Hepatocyte (in vitro differentiated cells): ENCODE measurements around the gene GCDH. TPM values are rescaled to one million over a fixed set of nuclear protein-coding genes. Genes with fewer than 3 reads are reported as not detected.

Experiments used
- DNase-seq: peaks from one replicate; pipeline ENCODE4 v3.0.0-alpha.2; 2016; ENCODE audit warnings: low spot score
- H2AFZ ChIP-seq: fragments of 200-600 bp; sonication (generic); 2 replicates; pipeline ENCODE4 v1.6.0; 2016; ENCODE audit warnings: antibody characterized with exemption, mild to moderate bottlenecking
- H3K27ac ChIP-seq: fragments of 200-600 bp; sonication (generic); 2 replicates; pipeline ENCODE4 v1.5.1; 2016; ENCODE audit warnings: mild to moderate bottlenecking
- H3K27me3 ChIP-seq: fragments of 200-600 bp; sonication (generic); 2 replicates; pipeline ENCODE4 v1.6.1; 2016
- H3K36me3 ChIP-seq: fragments of 200-600 bp; sonication (generic); replicated peaks from 2 replicates; pipeline ENCODE4 v1.5.1; 2016; ENCODE audit warnings: low read depth; ENCODE audit not compliant: insufficient read depth
- H3K4me1 ChIP-seq: fragments of 200-600 bp; sonication (generic); 2 replicates; pipeline ENCODE4 v1.5.1; 2016; ENCODE audit warnings: mild to moderate bottlenecking, moderate library complexity; ENCODE audit not compliant: insufficient read depth
- H3K4me2 ChIP-seq: fragments of 200-600 bp; sonication (generic); 2 replicates; pipeline ENCODE4 v1.6.0; 2016
- H3K4me3 ChIP-seq: fragments of 200-600 bp; sonication (generic); 2 replicates; pipeline ENCODE4 v1.5.1; 2016; ENCODE audit warnings: mild to moderate bottlenecking
- H3K79me2 ChIP-seq: fragments of 200-600 bp; sonication (generic); 2 replicates; pipeline ENCODE4 v1.6.0; 2017; ENCODE audit warnings: mild to moderate bottlenecking
- H3K9me2 ChIP-seq: fragments of 200-600 bp; sonication (generic); replicated peaks from 2 replicates; pipeline ENCODE4 v1.6.0; 2017; ENCODE audit warnings: mild to moderate bottlenecking; ENCODE audit not compliant: insufficient read depth
- H3K9me3 ChIP-seq: fragments of 200-600 bp; sonication (generic); 2 replicates; pipeline ENCODE4 v1.5.1; 2016; ENCODE audit warnings: low read depth, mild to moderate bottlenecking
- H4K20me1 ChIP-seq: fragments of 200-600 bp; sonication (generic); 2 replicates; pipeline ENCODE4 v1.6.0; 2016; ENCODE audit warnings: mild to moderate bottlenecking; ENCODE audit not compliant: insufficient read depth, poor library complexity, severe bottlenecking
- CTCF ChIP-seq: fragments of 200-600 bp; sonication (generic); IDR thresholded peaks from 2 replicates; pipeline ENCODE4 v1.5.1; 2016; ENCODE audit warnings: antibody characterized with exemption, mild to moderate bottlenecking; ENCODE audit not compliant: poor library complexity
- EZH2 ChIP-seq: fragments of 200-600 bp; sonication (generic); IDR thresholded peaks from 2 replicates; pipeline ENCODE4 v1.6.1; 2016; ENCODE audit warnings: antibody characterized with exemption, mild to moderate bottlenecking, borderline replicate concordance
- EZH2phosphoT487 ChIP-seq: fragments of 200-600 bp; sonication (generic); IDR thresholded peaks from one replicate; pipeline ENCODE4 v1.6.1; 2018; ENCODE audit warnings: antibody characterized with exemption, mild to moderate bottlenecking, low read depth, moderate library complexity; ENCODE audit not compliant: unreplicated experiment, severe bottlenecking
- whole genome bisulfite sequencing: methylation state at CpG from one replicate; pipeline ENCODE4 v1.1.6; 2016; ENCODE audit warnings: low lambda C conversion rate; ENCODE audit errors: missing lambda C conversion rate; 5-methylcytosine and 5-hydroxymethylcytosine counted together
- polyA plus RNA-seq: library from polyadenylated mRNA; unstranded; fragments of >200 nt; fragmentation: Nextera tagmentation; extraction: Ambion mirVana; gene quantifications from 2 replicates; pipeline ENCODE4 v1.2.1, GENCODE V29; 2016
- total RNA-seq: library from RNA; depleted of rRNA; stranded (reverse); fragments of >200 nt; gene quantifications from 2 replicates; pipeline ENCODE4 v1.2.3, GENCODE V29; 2014

Gene GCDH
- total and polyA plus RNA-seq, 2 experiments from 2014 or later, result 23.4 to 31.7 TPM

- Histone ChIP-seq H3K9me3 (no peaks in the 10 kb centered on the region), H3K36me3 (no peaks in the 10 kb centered on the region), H2AFZ (peak within 1 kb of the TSS; percentile 95), H3K27me3 (no peaks in the 10 kb centered on the region), H3K9me2 (no peaks in the 10 kb centered on the region), H3K27ac (peak within 1 kb of the TSS; percentile 78), H3K4me1 (peaks cover 6% of the 10 kb centered on the region), H3K4me2 (peak within 1 kb of the TSS; percentile 96), H4K20me1 (peaks cover 3% of the 10 kb centered on the region), H3K79me2 (peaks cover 27% of the 10 kb centered on the region), H3K4me3 (peak within 1 kb of the TSS; percentile 61)
- TF ChIP-seq EZH2phosphoT487, result no peak
- TF ChIP-seq CTCF, result no peak
- DNase-seq, result peak; percentile 95
- 3% methylated on average over 46 of the region's 51 CpGs for WGBS
Observed at GRCh38 chr19:12933287-12934072, 42.5 kb downstream of the GCDH start, which contains the start of gene FARSA. FARSA (minus strand) TSS chr19:12933711; CDS start chr19:12933696, 15 bp downstream.

GRCh38 chr19:12935071-12935470, 44.1 kb downstream of the GCDH start:
- WGBS, result 95% methylated on average over 10 of the region's 10 CpGs
- Histone ChIP-seq H3K79me2 (peaks cover 43% of the 10 kb centered on the region), H3K4me1 (peaks cover 11% of the 10 kb centered on the region)

GRCh38 chr19:12936582-12936981, 45.6 kb downstream of the GCDH start:
- Histone ChIP-seq H3K27ac (no peak overlapping the region), H3K36me3 (no peaks in the 10 kb centered on the region), H3K79me2 (peaks cover 50% of the 10 kb centered on the region), H3K4me2 (no peak overlapping the region), H2AFZ (no peak overlapping the region), H3K4me3 (no peak overlapping the region), H3K9me2 (no peaks in the 10 kb centered on the region), H3K27me3 (no peaks in the 10 kb centered on the region), H3K4me1 (peaks cover 23% of the 10 kb centered on the region), H4K20me1 (peaks cover 28% of the 10 kb centered on the region), H3K9me3 (no peaks in the 10 kb centered on the region)
- DNase-seq, result no peak
- 92% methylated on average over 7 of the region's 7 CpGs for whole genome bisulfite sequencing
- TF ChIP-seq EZH2 (no peak), CTCF (no peak), EZH2phosphoT487 (no peak)

More at GRCh38 chr19:12935071-12935470, 44.1 kb downstream of the GCDH start:
- Histone ChIP-seq H3K4me2 (no peak overlapping the region), H2AFZ (no peak overlapping the region), H3K9me3 (no peaks in the 10 kb centered on the region), H3K36me3 (no peaks in the 10 kb centered on the region), H3K4me3 (no peak overlapping the region), H3K27ac (no peak overlapping the region), H3K27me3 (no peaks in the 10 kb centered on the region), H4K20me1 (peaks cover 15% of the 10 kb centered on the region), H3K9me2 (no peaks in the 10 kb centered on the region)
- DNase-seq, result no peak
- TF ChIP-seq EZH2 (no peak), CTCF (no peak), EZH2phosphoT487 (no peak)
